SK-N-SH treated with all-trans-retinoic acid at 6 μM for 48 hours (cell line): ENCODE data around the gene TMEM130.

Source experiments
- ATAC-seq: fragments of 200-7000 bp; cut with Tn5 transposase; 3 replicates; pipeline ENCODE4 v1.9.1; 2020; ENCODE audit warnings: mild to moderate bottlenecking, moderate library complexity
- ARNTL ChIP-seq: fragments of 450-650 bp; formaldehyde crosslinking; IDR thresholded peaks from 2 replicates; pipeline ENCODE4 v1.5.0; 2020; ENCODE audit warnings: low read depth, mild to moderate bottlenecking, moderate library complexity, borderline replicate concordance
- ESRRG ChIP-seq: fragments of 250-450 bp; sonication (Bioruptor Pico); IDR thresholded peaks from 2 replicates; pipeline ENCODE4 v1.6.1; 2021; ENCODE audit warnings: mild to moderate bottlenecking
- GLIS3 ChIP-seq: fragments of 250-450 bp; sonication (Bioruptor Pico); IDR thresholded peaks from 2 replicates; pipeline ENCODE4 v1.5.0; 2020; ENCODE audit warnings: mild to moderate bottlenecking, moderate library complexity
- ISL1 ChIP-seq: fragments of 250-450 bp; sonication (Bioruptor Pico); IDR thresholded peaks from 2 replicates; pipeline ENCODE4 v2.1.2; 2022; ENCODE audit warnings: mild to moderate bottlenecking, moderate library complexity
- OSR1 ChIP-seq: fragments of 250-450 bp; sonication (Bioruptor Pico); IDR thresholded peaks from 2 replicates; pipeline ENCODE4 v1.8.0; 2022; ENCODE audit warnings: moderate library complexity, mild to moderate bottlenecking, inconsistent platforms
- PPARA ChIP-seq: fragments of 250-450 bp; sonication (Bioruptor Pico); IDR thresholded peaks from 2 replicates; pipeline ENCODE4 v1.5.0; 2020; ENCODE audit warnings: mild to moderate bottlenecking, borderline replicate concordance
- RARB ChIP-seq: fragments of 250-450 bp; sonication (Bioruptor Pico); IDR thresholded peaks from 2 replicates; pipeline ENCODE4 v1.8.0; 2021; ENCODE audit warnings: mild to moderate bottlenecking, moderate library complexity
- TCF4 ChIP-seq: fragments of 250-450 bp; sonication (Bioruptor Pico); IDR thresholded peaks from 2 replicates; pipeline ENCODE4 v1.8.0; 2021; ENCODE audit warnings: mild to moderate bottlenecking, moderate library complexity, borderline replicate concordance
- TOX ChIP-seq: fragments of 250-450 bp; sonication (Bioruptor Pico); IDR thresholded peaks from 2 replicates; pipeline ENCODE4 v1.8.0; 2021; ENCODE audit warnings: mild to moderate bottlenecking, moderate library complexity, borderline replicate concordance
- ZC3H10 ChIP-seq: fragments of 250-450 bp; sonication (Bioruptor Pico); IDR thresholded peaks from 2 replicates; pipeline ENCODE4 v1.5.1; 2021; ENCODE audit warnings: mild to moderate bottlenecking, moderate library complexity
- ZFP30 ChIP-seq: fragments of 450-650 bp; formaldehyde crosslinking; IDR thresholded peaks from 2 replicates; pipeline ENCODE4 v1.5.0; 2022; ENCODE audit warnings: mild to moderate bottlenecking, moderate library complexity
- ZNF565 ChIP-seq: fragments of 450-650 bp; formaldehyde crosslinking; conservative IDR thresholded peaks from 2 replicates; pipeline ENCODE4 v1.5.0; 2020; ENCODE audit warnings: low read depth, mild to moderate bottlenecking, moderate library complexity
- ZNF70 ChIP-seq: fragments of 450-650 bp; formaldehyde crosslinking; IDR thresholded peaks from 2 replicates; pipeline ENCODE4 v1.5.0; 2020; ENCODE audit warnings: mild to moderate bottlenecking, moderate library complexity
- ZNF8 ChIP-seq: fragments of 450-650 bp; formaldehyde crosslinking; IDR thresholded peaks from 2 replicates; pipeline ENCODE4 v1.5.0; 2020; ENCODE audit warnings: mild to moderate bottlenecking, moderate library complexity
- TF ChIP-seq, protein P1 (sequence below): fragments of 250-450 bp; sonication (Bioruptor Pico); IDR thresholded peaks from 2 replicates; pipeline ENCODE4 v1.5.0; 2020; ENCODE audit warnings: mild to moderate bottlenecking, moderate library complexity
- TF ChIP-seq, protein P2 (sequence below): fragments of 250-450 bp; sonication (Bioruptor Pico); IDR thresholded peaks from 2 replicates; pipeline ENCODE4 v1.5.1; 2021; ENCODE audit warnings: mild to moderate bottlenecking, moderate library complexity
- TF ChIP-seq, protein P3 (sequence below): fragments of 250-450 bp; sonication (Bioruptor Pico); IDR thresholded peaks from 2 replicates; pipeline ENCODE4 v1.8.0; 2020; ENCODE audit warnings: mild to moderate bottlenecking, moderate library complexity, borderline replicate concordance

The TMEM130 gene

GRCh38 chr7:98827258-98827657 lies 42.6 kb downstream of the TMEM130 start:
- ATAC-seq = no peak

GRCh38 chr7:98826811-98827231 lies 43.0 kb downstream of the TMEM130 start:
- TF ChIP-seq, protein P1, sequence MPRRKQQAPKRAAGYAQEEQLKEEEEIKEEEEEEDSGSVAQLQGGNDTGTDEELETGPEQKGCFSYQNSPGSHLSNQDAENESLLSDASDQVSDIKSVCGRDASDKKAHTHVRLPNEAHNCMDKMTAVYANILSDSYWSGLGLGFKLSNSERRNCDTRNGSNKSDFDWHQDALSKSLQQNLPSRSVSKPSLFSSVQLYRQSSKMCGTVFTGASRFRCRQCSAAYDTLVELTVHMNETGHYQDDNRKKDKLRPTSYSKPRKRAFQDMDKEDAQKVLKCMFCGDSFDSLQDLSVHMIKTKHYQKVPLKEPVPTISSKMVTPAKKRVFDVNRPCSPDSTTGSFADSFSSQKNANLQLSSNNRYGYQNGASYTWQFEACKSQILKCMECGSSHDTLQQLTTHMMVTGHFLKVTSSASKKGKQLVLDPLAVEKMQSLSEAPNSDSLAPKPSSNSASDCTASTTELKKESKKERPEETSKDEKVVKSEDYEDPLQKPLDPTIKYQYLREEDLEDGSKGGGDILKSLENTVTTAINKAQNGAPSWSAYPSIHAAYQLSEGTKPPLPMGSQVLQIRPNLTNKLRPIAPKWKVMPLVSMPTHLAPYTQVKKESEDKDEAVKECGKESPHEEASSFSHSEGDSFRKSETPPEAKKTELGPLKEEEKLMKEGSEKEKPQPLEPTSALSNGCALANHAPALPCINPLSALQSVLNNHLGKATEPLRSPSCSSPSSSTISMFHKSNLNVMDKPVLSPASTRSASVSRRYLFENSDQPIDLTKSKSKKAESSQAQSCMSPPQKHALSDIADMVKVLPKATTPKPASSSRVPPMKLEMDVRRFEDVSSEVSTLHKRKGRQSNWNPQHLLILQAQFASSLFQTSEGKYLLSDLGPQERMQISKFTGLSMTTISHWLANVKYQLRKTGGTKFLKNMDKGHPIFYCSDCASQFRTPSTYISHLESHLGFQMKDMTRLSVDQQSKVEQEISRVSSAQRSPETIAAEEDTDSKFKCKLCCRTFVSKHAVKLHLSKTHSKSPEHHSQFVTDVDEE (CRISPR knock-in tag) = peak; percentile 36; the same call in 1 of the 2 replicates
- TF ChIP-seq TOX (CRISPR knock-in tag) (no peak), TCF4 (CRISPR knock-in tag) (peak; percentile 77), ZC3H10 (CRISPR knock-in tag) (no peak), ZNF8 (CRISPR knock-in tag) (no peak; the same call in 1 of the 2 replicates), ESRRG (CRISPR knock-in tag) (no peak), OSR1 (CRISPR knock-in tag) (no peak), GLIS3 (CRISPR knock-in tag) (no peak)
- TF ChIP-seq, protein P2, sequence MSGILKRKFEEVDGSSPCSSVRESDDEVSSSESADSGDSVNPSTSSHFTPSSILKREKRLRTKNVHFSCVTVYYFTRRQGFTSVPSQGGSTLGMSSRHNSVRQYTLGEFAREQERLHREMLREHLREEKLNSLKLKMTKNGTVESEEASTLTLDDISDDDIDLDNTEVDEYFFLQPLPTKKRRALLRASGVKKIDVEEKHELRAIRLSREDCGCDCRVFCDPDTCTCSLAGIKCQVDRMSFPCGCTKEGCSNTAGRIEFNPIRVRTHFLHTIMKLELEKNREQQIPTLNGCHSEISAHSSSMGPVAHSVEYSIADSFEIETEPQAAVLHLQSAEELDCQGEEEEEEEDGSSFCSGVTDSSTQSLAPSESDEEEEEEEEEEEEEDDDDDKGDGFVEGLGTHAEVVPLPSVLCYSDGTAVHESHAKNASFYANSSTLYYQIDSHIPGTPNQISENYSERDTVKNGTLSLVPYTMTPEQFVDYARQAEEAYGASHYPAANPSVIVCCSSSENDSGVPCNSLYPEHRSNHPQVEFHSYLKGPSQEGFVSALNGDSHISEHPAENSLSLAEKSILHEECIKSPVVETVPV (CRISPR knock-in tag) = no peak
- TF ChIP-seq, all 23 proteins: peak for 2
- ATAC-seq = peak; percentile 78

More at GRCh38 chr7:98827258-98827657, 42.6 kb downstream of the TMEM130 start:
- TF ChIP-seq ZNF565 (CRISPR knock-in tag) (no peak), ZFP30 (CRISPR knock-in tag) (no peak), ISL1 (CRISPR knock-in tag) (no peak)

GRCh38 chr7:98826387-98826786 lies 43.4 kb downstream of the TMEM130 start:
- no peak for ATAC-seq
- TF ChIP-seq ZNF8 (CRISPR knock-in tag) = no peak; the same call in 1 of the 2 replicates

- ATAC-seq = no peak
- TF ChIP-seq GLIS3 (CRISPR knock-in tag) (no peak), ZNF8 (CRISPR knock-in tag) (no peak), TOX (CRISPR knock-in tag) (no peak)
Observed at GRCh38 chr7:98823226-98823625, 46.6 kb downstream of the TMEM130 start.

DNA sequence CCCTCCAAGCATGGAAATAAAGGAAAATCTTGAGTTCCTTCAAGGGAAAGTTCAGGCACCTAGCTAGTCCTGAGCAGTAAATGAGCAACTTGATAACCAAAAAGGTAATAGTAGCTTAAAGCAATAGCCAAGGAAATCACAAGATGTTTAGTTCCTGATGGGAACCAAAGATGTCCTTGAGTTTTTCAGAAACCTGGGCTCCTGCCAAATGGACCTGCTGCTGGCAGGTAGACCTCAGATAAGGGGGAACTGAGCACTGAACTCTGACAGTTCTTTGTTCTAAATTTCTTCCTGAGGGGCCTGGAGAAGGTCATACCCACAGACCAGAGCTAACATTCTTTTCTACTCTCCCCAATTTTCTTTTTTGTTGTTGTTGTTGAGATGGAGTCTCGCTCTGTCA lies 48.5 kb downstream of the TMEM130 start:
- TF ChIP-seq ZFP30 (CRISPR knock-in tag) (no peak), GLIS3 (CRISPR knock-in tag) (no peak), ZNF70 (CRISPR knock-in tag) (no peak), ARNTL (no peak)
- TF ChIP-seq, protein P2 (CRISPR knock-in tag) = no peak
- no peak for ATAC-seq

GRCh38 chr7:98816967-98817710 lies 52.7 kb downstream of the TMEM130 start:
- TF ChIP-seq, protein P3, sequence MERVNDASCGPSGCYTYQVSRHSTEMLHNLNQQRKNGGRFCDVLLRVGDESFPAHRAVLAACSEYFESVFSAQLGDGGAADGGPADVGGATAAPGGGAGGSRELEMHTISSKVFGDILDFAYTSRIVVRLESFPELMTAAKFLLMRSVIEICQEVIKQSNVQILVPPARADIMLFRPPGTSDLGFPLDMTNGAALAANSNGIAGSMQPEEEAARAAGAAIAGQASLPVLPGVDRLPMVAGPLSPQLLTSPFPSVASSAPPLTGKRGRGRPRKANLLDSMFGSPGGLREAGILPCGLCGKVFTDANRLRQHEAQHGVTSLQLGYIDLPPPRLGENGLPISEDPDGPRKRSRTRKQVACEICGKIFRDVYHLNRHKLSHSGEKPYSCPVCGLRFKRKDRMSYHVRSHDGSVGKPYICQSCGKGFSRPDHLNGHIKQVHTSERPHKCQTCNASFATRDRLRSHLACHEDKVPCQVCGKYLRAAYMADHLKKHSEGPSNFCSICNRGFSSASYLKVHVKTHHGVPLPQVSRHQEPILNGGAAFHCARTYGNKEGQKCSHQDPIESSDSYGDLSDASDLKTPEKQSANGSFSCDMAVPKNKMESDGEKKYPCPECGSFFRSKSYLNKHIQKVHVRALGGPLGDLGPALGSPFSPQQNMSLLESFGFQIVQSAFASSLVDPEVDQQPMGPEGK (CRISPR knock-in tag) = no peak
- TF ChIP-seq PPARA (no peak), RARB (no peak), ZNF70 (CRISPR knock-in tag) (no peak), GLIS3 (CRISPR knock-in tag) (no peak)

More at GRCh38 chr7:98816967-98817710, 52.7 kb downstream of the TMEM130 start:
- ATAC-seq = no peak
